ENCODE results near the gene MIS18A.

The MIS18A gene

DNA sequence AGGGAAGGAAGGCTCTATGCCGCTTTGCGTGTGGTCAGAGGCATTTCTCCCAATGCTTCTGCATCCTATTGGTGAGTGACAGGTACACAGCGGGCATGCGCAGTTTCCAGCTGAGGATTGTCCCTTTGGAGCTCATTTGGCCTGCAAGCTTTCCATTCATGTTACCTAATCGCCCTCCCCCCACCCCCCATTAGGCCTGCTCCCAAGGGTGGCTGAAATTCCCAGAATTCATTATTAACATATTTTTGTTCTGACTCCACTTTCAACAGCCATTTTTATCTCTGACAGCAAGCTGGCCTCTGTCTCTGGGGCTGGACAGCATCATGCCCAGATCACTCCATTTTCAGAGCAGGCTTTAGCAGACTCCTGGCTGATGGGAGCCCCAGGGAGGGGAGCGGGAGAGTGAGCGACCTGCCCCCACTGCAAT, 25.6 kb downstream of the MIS18A start:
- DNase-seq (ENCODE audit: low read depth in 3 of 3), result no peak

DNA sequence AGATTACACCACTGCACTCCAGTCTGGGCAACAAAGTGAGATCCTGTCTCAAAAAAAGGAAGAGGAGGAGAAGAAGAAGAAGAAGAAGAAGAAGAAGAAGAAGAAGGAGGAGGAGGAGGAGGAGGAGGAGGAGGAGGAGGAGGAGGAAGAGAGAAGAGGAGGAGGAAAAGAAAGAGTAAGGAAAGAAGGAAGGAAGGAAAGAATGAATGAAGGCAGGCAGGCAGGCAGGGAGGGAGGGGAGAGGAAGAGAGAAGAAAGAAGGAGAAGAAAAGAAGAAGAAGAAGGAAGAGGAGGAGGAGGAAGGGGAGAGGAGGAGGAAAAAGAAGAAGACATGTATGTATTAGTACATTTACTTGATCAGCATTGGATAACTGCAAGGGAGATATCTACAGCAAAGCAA, 26.7 kb downstream of the MIS18A start:
- DNase-seq (ENCODE audit: low read depth in 3 of 3), result no peak

DNA sequence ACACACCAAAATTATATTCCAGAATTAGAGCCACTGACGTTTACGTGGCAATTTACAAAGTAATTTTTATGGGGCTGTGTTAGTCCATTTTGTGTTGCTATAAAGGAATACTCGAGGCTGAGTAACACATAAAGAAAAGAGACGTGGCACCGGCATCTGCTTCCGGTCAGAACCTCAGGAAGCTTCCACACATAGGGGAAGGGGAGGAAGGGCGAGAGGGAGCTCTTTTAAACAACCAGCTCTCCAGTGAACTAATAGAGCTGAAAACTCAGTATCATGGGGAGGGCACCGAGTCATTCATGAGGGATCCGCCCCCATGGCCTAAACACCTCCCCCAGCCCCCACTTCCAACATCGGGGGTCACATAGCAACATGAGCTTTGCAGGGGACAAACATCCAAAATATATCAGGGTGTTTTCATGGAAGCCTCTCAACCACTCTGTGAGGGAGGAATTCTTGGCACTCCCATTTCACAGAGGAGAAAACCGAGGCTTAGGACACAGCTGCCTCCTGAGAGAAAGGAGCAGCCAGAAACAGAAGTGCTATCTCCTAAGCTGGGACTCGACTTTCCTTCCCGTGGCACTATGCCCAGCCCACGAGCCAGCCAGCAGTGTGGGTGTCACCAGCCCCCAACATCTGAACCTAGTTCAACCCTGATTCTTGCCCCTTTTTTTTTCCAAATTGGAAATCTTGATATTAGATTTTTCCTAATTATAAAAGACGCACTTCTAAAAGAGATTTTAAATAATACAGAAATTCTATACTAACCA, 29.2 kb downstream of the MIS18A start:
- no peak for DNase-seq (ENCODE audit: low read depth in 3 of 3)

DNA sequence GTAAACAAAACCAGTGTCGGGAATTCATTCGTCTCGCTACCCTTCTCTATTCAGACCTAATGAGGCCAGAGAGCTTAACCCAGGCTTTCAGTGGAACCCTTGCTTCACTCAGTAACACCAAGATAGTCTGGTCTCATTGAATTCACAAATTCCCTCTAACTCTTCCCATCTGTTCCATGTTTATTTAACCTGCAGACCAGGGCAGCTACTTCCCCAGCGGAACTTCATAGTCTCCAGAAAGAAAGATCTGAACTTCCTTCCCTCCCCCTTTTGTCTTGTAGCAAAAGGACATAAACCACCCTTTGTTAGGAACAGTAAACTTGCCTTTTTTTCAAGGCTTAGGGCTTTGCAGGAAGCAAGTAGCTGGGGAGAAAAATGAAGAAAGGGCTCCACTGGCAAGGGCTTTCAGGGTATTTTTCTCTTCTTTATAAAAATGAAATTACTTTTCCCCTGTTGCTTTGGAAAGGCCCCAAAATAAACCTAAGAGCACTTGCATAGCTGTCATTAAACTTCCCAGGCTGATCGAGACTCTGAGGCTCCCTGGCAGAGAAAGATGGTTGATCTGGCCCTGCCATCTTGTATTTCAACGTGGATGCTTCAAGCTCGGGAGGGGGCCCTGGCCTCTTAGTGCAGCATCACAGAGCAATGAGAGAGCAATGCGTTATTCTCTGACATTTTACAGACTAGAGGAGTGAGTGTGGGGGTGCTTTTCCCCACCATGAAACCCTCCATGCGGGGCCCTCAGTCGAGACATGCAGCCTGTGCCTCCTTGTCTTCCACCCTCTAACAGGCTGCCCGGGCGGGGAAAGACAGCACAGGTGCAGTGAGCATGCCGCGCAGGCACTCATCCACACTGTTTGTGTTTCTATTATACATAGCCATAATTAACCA, 30.0 kb downstream of the MIS18A start:
- DNase-seq (ENCODE audit: low read depth in 3 of 3), result no peak

DNA sequence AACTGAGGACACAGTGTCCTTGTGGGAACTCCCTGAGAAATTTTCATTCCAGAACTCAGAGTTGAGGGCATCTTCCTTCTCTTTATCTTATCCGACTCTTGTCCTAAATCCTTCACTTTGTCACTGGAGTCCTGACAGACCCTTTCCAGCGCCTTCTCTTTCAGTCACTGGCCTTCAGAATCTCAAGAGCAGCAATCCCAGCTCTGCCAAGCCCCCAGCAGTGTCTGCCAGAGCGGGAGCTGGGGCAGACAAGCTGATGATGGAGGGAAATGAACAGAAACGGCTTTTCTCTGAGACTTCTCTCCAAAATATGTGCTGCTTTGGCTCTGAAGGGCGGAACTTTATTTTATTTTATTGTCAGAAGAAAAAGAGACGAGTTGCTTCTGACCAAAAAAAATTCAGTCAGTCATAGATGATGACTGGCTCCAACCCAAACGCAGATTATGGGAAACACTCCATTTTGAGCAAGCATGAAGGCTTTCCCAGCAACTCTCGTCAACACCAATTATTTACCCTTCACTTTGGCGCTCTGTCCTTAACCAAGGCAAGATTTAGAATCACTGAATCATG, 32.2 kb downstream of the MIS18A start:
- DNase-seq (ENCODE audit: low read depth in 3 of 3), result no peak

DNA sequence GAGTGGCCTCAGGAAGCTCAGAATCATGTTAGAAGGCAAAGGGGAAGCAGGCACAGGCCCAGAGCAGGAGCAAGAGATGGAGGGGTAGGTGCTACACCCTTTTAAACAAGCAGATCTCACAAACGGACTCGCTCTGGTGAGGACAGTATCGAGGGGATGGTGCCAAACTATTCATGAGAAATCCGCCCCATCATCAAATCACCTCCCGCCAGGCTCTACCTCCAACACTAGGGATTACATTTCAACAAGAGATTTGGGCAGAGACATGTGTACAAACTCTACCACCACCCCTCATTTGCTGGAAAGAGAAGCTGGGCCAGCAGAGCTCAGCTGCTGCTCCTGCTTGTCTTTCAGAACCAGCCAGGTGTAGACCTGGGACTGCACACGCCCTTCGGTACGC, 32.9 kb downstream of the MIS18A start:
- DNase-seq (ENCODE audit: low read depth in 3 of 3), result no peak

DNA sequence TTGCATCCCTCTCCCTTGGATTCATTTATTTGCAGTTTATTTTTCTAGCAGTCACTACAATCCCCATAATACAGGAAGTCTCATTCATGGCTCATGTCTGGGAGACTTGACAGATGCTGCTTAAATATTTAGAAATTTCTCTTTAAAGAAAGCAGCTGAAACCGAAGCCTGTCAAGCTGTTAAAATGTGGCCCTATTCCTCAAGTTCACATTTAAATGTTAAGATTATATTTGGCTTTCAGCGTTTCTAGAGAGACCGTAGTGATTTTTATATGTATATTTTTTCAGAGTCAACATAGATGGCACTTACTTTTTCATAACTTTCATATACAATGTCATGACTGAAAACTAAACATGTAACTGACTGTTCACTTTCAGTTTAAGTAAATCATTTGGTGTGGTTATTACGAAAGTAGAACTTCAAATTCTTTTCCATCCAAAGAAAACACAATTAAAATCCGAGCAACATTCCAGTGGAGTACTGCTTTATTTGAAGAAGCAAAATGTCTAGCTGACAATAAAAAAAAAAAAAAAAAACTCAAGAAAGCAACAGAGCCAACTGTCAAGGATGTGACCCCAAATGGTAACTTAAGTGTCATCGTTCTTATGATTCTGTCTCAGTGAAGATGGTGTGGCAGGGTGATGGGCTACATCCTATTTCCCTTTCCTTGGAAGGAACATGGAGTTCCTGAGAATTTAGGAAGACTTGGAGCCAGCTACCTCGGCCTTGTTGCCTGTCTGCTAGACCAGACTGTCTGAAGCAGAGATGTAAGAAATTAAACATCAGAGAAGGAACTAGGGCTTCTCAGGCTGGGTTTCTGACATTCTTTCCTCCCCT, 37.8 kb downstream of the MIS18A start:
- no peak for DNase-seq (ENCODE audit: low read depth in 3 of 3)

DNA sequence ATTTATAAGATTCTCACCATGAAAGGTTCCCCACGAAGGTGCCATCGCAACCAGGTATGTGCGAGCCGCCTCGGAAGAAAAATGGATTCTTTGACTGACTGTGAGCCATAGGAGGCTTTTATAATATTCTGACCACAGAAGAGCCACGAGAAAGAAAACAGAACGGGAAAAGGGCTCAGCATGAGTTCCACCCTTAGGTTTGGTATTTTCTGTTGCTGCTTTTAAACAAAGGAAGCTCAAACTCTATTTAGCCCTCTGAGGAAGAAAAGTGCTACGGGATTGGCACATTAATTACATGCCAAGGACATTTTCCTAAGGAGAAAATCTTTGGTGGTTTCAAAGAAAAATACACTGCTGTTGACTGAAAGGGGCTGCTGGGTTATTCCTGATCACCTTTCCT, 39.3 kb downstream of the MIS18A start:
- DNase-seq (ENCODE audit: low read depth in 3 of 3), result no peak

DNA sequence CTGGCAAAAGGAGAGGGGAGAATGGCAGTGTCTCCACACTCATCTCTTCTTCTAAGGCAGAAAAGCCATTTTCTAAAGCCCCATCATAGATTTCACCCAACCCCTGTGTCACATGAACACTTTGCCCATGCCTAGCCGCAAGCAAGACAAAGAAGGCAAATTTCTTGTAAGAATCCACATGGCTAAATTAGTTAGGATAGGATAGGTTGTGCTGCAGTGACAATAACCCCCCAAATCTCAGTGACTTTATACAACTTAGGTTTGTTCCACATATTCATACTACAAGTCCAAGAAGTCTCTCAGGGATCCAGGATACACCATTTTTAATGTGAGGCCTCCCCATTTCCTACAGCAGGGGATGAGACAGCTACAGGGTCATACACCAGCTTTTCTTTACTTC, 40.8 kb downstream of the MIS18A start:
- DNase-seq (ENCODE audit: low read depth in 3 of 3), result no peak

DNA sequence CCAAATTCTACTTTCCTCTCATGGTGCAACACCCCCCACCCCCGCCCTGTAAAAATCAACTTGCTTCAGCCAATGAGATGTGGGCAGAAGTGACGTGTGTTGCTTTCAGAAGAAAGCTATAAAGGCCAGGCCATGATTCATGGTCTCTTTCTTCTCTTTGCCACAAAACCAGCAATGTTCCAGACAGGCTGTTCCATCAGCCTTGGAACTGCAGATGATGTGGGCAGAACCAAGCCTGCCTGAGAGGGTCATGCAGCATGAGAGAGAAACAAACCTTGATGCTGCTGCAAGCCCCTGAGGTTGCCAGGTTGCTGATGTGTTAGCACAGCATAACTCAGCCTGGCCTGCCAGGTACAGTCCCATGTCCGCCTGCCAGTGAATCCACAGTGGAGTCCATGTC, 41.8 kb downstream of the MIS18A start:
- DNase-seq (ENCODE audit: low read depth in 3 of 3), result no peak

DNA sequence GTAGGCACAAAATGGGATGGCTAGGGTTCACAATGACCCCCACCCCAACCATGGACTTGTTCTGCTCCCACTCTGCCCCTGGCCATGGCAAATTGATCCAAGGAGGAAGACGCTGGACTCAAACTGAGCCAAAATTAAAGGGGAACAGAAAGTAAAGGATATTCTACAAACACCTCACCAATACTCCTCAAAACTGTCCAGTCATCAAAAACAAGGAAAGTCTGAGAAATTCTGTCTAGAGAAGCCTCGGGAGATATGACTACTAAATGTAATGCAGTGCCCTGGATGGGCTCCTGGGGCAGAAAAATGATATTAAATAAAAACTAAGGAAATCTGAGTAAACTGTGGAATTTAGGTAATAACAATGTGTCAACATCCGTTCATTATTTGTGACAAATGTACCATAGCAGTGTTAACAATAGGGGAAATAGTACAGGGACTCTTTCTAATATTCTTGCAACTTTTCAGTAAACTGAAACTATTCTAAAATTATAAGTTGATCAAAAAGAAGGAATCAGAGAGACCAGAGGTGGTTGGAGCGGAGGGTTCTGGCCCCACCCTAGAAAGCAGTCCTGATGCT, 45.0 kb downstream of the MIS18A start:
- no peak for DNase-seq (ENCODE audit: low read depth in 3 of 3)

DNA sequence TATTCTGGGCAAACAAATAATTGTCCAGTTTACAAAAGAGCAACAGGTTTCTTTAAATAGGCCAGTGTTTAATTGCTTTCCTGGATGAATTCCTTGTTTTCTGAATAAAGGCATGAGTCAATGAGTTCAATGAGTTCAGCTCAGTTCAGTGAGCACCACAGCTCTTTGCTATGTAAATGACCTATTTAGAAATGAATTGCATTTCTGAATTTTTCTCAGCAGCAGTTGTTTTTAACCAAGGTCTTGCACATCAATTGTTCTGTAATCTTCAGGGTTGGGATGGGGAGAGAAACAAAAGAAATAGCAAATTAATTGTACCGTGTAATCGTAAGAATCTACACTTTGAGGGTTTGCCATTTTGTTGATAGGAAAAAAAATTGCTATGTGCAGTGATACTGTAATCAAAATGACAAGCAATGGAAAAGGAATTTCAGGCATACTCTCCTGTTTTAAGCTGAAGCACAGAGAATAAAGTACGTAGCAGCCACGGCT, 45.7 kb downstream of the MIS18A start:
- no peak for DNase-seq (ENCODE audit: low read depth in 3 of 3)

DNA sequence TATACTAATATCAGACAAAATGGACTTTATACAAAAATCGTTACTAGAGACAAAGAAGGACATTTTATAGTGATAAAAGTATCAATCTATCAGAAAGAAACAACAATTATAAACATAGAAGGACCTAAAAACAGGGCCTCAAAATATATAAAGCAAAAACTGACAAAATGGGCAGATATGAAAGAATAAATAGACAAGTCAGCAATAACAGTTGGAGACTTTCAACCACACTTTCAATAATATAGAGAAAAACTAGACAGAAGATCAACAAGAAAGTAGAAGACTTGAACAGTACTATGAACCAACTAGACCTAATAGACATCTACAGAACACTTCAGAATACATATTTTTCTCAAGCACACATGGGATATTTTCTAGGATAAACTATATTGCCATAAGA, 52.4 kb downstream of the MIS18A start:
- DNase-seq (ENCODE audit: low read depth in 3 of 3), result no peak

Data from stimulated activated CD4-positive, alpha-beta T cell treated with anti-CD3 and anti-CD28 coated beads, TNF-alpha, amount 100 ng/mL, for 48 hours (primary cell).